Right cardiac atrium (tissue), 5 donors: Measurements from ENCODE around the gene PLEKHM1. TPM values are rescaled to one million over a fixed set of nuclear protein-coding genes. Genes with fewer than 3 reads are reported as not detected.
"Not testable (repeated sequence)": the region's sequence is repeated elsewhere in the genome, so short reads cannot be mapped to it uniquely, and the experiment has no call there.

Source experiments
- ATAC-seq, 2 donors: fragments of 200-7000 bp; cut with Tn5 transposase; one replicate each; pipeline versions ENCODE4 v1.8.0 to v1.9.1; 2020; ENCODE audit warnings: moderate library complexity in 2 of 2, mild to moderate bottlenecking in 1 of 2
- DNase-seq, 3 donors: peaks; one replicate each; pipeline ENCODE4 v3.0.0-alpha.2; 2020
- H3K27ac ChIP-seq: one replicate; pipeline ENCODE4 v1.5.1; 2013; ENCODE audit warnings: mild to moderate bottlenecking, low read length, control low read depth, moderate library complexity
- H3K27me3 ChIP-seq: one replicate; pipeline ENCODE4 v1.6.1; 2013; ENCODE audit not compliant: control insufficient read depth, insufficient read depth
- H3K4me1 ChIP-seq: one replicate; pipeline ENCODE4 v1.6.1; 2013; ENCODE audit warnings: low read length; ENCODE audit not compliant: control insufficient read depth, insufficient read depth
- H3K4me3 ChIP-seq: one replicate; pipeline ENCODE4 v1.5.1; 2013; ENCODE audit warnings: low read length, control low read depth
- H3K9me3 ChIP-seq: one replicate; pipeline ENCODE4 v1.6.1; 2013; ENCODE audit warnings: low read length; ENCODE audit not compliant: control insufficient read depth
- WGBS: extraction: QIAGEN DNeasy Blood & Tissue Kit; methylation state at CpG from one replicate; pipeline ENCODE4 v1.1.7; 2013; 5-methylcytosine and 5-hydroxymethylcytosine counted together
- intact Hi-C, 4 donors: fragments of 100-400 bp; cut with DNase I; formaldehyde crosslinking; loops; one replicate each; pipeline versions ENCODE4 v1.11.0 to v1.14.0; 2022 to 2023
- polyA plus RNA-seq: library from polyadenylated mRNA; stranded (reverse); fragments of 200-250 nt; gene quantifications from one replicate; pipeline ENCODE4 v1.2.3, GENCODE V29; 2013
- total RNA-seq, 4 donors: library from RNA; stranded (reverse); fragmentation: NEBNext Ultra II Directional; extraction: Animal tissue kit (Norgen Biotek cat#: 25700); gene quantifications; one replicate each; pipeline ENCODE4 v1.2.1, GENCODE V29; 2021
- donor health status: healthy with polysubstance abuse.
- donor health status: DM: no; HTN: yes; CAD: no.
- donor health status: DM: no; HTN: no; CAD: no.
- donor health status: DM: no; HTN: yes; CAD: no; lungs with severe emphysema.
- donor health status: DM: yes; HTN: yes; CAD: no.

The PLEKHM1 gene
- total and polyA plus RNA-seq, 5 donors: 11.9 to 31.0 (median 28.5) TPM

DNA sequence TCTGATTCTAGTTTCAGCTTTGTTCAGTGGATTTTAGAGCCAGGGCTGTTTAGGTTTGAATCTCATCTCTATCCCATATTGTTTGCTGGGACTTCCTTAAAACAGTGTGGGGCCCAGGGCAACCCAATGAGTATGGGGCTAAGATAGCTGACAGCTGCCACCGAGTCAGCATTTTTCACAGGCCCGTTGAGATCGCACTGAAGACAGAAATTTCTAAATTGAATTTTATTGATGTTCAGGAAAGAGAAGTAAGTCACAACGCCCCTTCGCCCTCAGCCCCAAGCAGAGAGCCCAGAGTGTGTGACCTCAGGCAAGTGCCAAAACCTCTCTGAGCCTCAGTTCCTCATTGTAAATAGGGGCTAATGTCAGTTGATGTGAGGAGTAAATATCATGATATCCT is 4.0 kb upstream of the PLEKHM1 start:
- peak in 2 of 3 donors; percentile 50 to 52 for DNase-seq
- H3K4me1 ChIP-seq, ATAC-seq, H3K27me3 ChIP-seq, intact Hi-C loops, H3K4me3 ChIP-seq, H3K9me3 ChIP-seq, H3K27ac ChIP-seq: not testable (repeated sequence)
- WGBS: 73% methylated on average over 5 of the region's 5 CpGs

DNA sequence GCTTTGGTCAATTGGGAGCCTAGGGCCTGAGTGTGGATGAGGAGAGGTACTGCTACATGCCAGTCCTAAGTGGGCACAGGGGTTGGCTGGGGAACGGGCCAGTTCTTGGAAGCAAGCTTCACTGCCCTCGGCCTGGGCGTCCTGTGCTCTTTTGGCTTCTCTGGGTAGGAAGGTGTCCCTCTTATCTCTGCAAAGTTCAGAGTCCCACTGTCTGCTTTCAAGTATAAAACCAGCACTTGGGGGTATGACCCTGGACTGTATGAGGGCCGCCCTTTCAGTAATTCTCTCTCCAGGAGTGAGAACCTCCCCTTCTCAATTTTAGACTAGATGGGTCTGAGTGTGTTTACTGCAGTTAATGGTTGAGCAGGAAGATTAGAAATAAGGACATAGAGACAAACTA is 1.6 kb upstream of the PLEKHM1 start:
- H3K27me3 ChIP-seq, DNase-seq, H3K4me3 ChIP-seq, H3K9me3 ChIP-seq, H3K4me1 ChIP-seq, intact Hi-C loops, ATAC-seq, H3K27ac ChIP-seq: not testable (repeated sequence)
- 88% methylated on average over 4 of the region's 4 CpGs for WGBS

DNA sequence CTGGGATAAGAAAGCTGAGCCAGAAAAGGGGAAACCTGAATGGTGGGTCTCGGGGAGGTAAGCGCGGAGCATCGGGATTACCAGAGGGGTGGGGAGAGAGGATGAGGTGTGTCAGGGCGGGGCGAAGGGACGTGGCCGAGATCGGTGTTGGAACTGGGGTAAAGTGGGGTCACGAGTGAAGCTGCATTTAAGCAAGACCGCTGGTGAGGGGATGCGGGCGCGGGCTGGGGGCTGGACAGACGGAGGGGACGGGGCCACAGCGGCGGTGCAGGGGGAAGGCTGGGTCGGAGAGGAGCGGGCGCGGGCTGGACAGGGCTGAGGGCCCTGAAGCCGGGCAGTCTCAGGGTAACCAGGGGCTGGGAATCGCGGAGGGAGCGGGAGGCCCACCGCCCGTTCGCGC is 323 bp downstream of the PLEKHM1 start:
- peak overlapping the region; percentile 73 for H3K4me3 ChIP-seq
- H3K27me3 ChIP-seq, H3K4me1 ChIP-seq, H3K9me3 ChIP-seq, intact Hi-C loops: not testable (repeated sequence)
- peak overlapping the region; percentile 62 for H3K27ac ChIP-seq
- ATAC-seq (peak; percentile 44 to 65), DNase-seq (peak in 1 of 3 donors; percentile 55)
- 1% methylated on average over 26 of the region's 30 CpGs for WGBS

DNA sequence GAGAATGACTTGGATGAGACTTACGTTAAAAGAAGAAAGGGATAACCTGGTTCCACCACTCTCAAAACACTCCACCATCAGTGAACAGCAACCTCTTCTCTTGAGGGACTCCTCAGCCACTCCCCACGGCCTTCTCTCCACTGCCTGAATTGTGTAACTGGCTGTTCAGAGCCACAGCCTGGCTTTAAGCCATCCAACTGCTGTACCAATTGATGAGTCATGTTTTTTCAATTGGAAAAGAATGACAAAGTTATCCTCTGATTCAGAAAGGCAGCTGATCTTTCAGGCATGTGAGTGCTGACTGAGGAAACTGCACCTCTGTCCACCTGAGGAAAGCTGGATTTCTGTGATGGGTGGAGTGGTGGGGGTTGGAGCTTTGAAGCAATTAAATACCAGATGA is 2.8 kb downstream of the PLEKHM1 start:
- intact Hi-C loops, H3K9me3 ChIP-seq, H3K4me3 ChIP-seq, H3K27me3 ChIP-seq, H3K4me1 ChIP-seq: not testable (repeated sequence)
- H3K27ac ChIP-seq: peak overlapping the region; percentile 52
- ATAC-seq (peak; percentile 62 to 63), DNase-seq (peak; percentile 83 to 91 (median 84))
- 14% methylated on average over 2 of the region's 2 CpGs for WGBS

DNA sequence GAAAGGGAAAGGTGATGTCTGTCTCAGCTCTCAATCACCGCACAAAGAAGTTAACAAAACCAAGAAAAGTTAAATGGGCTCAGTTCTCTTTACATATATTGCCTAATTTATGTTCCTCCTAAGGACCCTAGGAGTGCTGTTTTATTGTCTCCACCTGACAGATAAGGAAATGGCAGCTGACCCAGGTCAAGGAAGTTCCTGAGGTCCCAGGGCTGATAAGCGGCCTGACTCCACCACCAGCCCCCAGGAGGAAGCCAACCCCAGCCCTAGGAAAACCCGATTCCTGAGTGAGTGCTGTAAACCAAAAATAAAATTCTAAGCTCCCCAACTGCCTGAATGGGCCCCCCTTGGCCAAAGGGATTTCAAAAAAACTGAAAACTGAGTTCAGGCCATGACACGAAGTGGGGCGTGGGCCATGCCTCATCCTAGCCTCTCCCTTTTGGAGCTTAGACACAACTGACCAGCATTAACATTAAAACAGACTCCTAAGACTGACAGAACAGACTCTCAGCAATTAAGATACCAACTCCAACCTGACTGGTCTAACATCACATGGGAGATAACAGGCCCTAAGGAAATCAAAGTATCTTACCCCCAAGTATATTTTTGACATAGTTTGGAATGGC is 6.8 kb downstream of the PLEKHM1 start:
- H3K27ac ChIP-seq, H3K4me1 ChIP-seq, H3K4me3 ChIP-seq, H3K9me3 ChIP-seq, intact Hi-C loops, H3K27me3 ChIP-seq: not testable (repeated sequence)
- 52% methylated on average over 5 of the region's 5 CpGs for WGBS
- ATAC-seq (peak in 1 of 2 donors; percentile 52), DNase-seq (peak in 1 of 3 donors; percentile 41)

DNA sequence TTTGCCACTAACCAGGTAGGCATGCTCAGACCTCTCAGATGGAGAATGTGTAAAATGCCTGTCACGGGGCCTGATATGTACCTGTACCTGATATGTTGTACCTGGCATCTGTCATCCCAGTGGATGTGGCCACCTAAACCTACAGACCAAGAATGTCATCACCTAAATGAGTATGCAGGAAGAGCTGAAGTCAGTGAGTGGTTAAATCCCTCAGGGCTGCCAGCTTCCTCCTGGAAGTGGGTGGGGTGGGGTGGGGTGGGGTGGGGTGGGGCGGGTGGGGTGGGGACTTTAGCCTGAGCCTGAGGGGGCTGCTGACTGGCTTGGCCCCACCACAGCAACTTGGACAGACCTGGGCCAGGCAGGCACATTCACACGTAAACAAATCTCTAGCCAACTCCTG is 7.3 kb downstream of the PLEKHM1 start:
- DNase-seq, H3K4me3 ChIP-seq, H3K4me1 ChIP-seq, H3K27me3 ChIP-seq, H3K9me3 ChIP-seq, H3K27ac ChIP-seq, intact Hi-C loops: not testable (repeated sequence)
- peak in 1 of 2 donors; percentile 7 for ATAC-seq
- 72% methylated on average over 3 of the region's 3 CpGs for WGBS

DNA sequence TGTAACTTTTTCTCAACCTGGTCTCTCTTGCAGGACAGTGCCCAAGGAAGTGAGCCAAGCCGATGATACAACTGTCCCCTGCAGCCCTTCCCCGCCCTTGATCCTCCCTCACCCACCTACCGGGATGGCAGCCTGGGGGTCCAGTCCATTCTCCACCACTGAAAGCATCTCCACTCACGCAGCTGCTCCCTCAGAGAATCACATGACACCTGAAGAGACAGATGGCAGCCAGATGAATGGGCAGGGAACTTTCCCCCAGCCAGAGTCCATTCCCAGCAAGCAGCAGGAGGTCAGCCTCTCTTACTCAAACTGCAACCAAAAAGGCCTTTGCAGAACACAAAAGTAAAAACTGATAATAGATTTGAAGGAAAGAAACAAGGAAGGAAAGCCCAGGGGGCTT is 8.2 kb downstream of the PLEKHM1 start:
- H3K9me3 ChIP-seq, H3K4me3 ChIP-seq, intact Hi-C loops, H3K27ac ChIP-seq, H3K27me3 ChIP-seq, ATAC-seq, H3K4me1 ChIP-seq, DNase-seq: not testable (repeated sequence)
- WGBS: no CpG with 5 or more reads among the region's 4 CpGs

DNA sequence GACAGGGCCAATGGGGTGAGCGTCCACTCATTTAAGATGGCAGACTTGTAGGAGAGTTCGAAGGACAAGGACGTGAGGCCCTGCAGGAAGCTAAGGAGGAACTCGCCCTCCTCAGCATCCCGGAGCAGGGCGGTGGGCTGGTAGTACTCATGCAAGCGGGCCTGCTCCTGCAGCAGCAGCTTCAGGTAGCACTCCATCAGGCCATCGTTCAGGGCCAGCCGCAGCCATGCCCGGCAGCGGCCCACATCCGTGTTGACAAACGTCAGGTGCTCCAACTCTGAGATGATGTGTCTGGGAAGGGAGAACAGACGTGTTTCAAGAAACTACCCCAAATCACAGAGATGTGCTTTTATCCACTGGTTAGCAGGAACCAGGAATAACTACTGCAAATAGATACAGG is 15.1 kb downstream of the PLEKHM1 start:
- H3K27me3 ChIP-seq, intact Hi-C loops, H3K4me1 ChIP-seq, H3K4me3 ChIP-seq, H3K27ac ChIP-seq, H3K9me3 ChIP-seq, ATAC-seq, DNase-seq: not testable (repeated sequence)
- WGBS: 95% methylated on average over 14 of the region's 14 CpGs

DNA sequence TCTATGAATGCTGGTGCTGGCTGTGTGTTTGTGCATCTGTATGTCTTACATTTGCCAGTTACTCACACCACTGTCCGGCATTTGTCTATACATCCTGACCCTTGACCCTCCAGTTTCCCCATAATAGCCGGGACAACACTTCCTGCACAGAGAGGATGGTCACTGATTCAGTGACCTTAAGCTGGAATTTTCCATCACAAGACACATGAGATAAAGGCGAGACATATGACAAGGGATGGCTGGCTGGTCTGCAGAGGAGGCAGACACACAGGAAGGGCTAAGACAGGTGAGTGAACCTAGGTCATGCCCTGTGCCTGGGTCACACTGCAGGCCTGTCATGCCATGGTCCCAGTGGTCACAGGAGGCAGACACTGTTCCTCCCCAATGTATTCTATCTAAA is 18.3 kb downstream of the PLEKHM1 start:
- H3K4me1 ChIP-seq, ATAC-seq, intact Hi-C loops, H3K9me3 ChIP-seq, H3K27me3 ChIP-seq, DNase-seq, H3K27ac ChIP-seq, H3K4me3 ChIP-seq: not testable (repeated sequence)
- 57% methylated on average over 3 of the region's 3 CpGs for WGBS

DNA sequence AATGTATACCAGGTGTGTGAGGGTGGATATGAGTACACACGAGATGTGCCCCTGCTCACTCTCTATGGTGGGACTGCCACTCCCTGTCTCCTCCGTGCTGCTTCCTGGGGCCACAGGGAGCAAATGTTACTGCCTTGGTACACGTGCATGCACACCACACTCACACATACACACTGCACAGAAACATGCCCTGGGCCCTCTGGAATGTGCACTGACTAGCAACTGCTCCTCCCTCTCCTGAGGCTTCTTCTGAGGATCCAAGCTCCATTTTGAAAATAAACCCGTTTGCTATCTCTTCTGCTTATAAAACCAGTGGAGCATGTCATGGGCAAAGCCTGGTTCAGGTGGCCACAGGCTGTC is 21.3 kb downstream of the PLEKHM1 start:
- DNase-seq, H3K9me3 ChIP-seq, H3K27ac ChIP-seq, H3K27me3 ChIP-seq, H3K4me1 ChIP-seq, intact Hi-C loops, H3K4me3 ChIP-seq: not testable (repeated sequence)
- 60% methylated on average over 4 of the region's 4 CpGs for WGBS
- ATAC-seq: peak in 1 of 2 donors; percentile 22

DNA sequence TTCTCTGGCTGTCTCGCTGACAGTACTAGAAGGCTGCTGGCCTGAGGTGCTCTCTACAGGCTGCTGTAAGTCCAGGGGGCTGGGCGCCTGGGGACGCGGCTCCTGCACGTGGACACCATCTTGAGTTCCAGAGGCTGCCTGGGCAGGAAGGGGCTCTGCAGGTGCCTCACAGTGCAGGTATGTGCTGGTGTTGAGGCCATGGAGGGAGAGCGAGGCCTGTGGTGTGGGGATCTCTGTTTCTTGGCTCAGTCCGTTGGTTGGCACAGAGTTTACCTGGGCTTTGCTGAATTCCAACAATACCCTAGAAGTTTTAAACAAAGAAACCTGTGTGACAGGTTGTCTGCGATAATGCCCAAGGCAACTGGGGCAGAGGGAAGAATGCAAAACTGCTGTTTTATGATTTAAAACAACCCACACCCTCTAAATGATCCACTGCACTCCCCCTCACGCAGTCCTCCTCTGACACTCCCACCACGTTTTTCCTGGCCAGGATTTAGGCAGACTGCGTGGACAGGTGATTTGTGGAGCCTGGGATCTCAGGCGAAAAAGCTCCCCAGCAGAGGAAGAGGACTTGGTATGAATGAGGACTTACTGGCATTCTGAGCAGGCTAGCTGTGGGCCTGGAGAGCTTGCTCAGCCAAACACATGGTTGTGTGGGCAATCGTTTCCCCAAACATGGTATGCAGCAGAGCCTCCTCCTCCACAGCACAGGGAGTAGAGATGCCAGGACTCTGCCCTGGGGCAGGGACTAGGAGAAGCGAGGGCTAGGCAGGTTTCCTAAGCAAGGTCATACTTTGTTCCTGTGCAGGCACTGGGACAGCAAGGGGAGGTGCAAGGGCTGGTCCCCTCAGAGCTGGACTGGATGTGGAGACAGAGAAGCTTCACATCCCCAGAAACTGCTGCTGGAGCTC is 22.0 kb downstream of the PLEKHM1 start:
- DNase-seq, intact Hi-C loops, H3K4me3 ChIP-seq, H3K9me3 ChIP-seq, H3K4me1 ChIP-seq, H3K27me3 ChIP-seq, H3K27ac ChIP-seq: not testable (repeated sequence)
- ATAC-seq: peak in 1 of 2 donors; percentile 38
- 90% methylated on average over 13 of the region's 14 CpGs for WGBS
